ENCODE data around the gene APOA5. TPM values are rescaled to one million over a fixed set of nuclear protein-coding genes. Genes with fewer than 3 reads are reported as not detected.

APOA5 gene
- total and polyA plus RNA-seq, 9 of the 15 experiments (the other 6 are each of a cell fraction or from before 2014, with no cell fraction given) = not detected

GRCh38 chr11:116825854-116826750 is 34.4 kb upstream of the APOA5 start:
- TF ChIP-seq ZNF24 (IDR thresholded peaks at IDR 0.05) (no peak), SAFB2 (IDR thresholded peaks at IDR 0.05; ENCODE audit: borderline replicate concordance, low read depth, low read length, severe bottlenecking) (no peak), NCOA2 (IDR thresholded peaks at IDR 0.05; ENCODE audit: partially characterized antibody in 2 of 2) (no peak), BCOR (IDR thresholded peaks at IDR 0.05) (peak; percentile 36; the same call in 1 of the 2 replicates), CREM (IDR thresholded peaks at IDR 0.05; ENCODE audit: low read depth) (no peak), MTA1 (IDR thresholded peaks at IDR 0.05; ENCODE audit: borderline replicate concordance) (no peak), HOXB6 (CRISPR knock-in tag; IDR thresholded peaks at IDR 0.05; ENCODE audit: borderline replicate concordance) (no peak), RUNX1 (IDR thresholded peaks at IDR 0.05; ENCODE audit: low read depth) (no peak), HDAC2 (IDR thresholded peaks at IDR 0.05) (no peak), BMI1 (IDR thresholded peaks at IDR 0.05; ENCODE audit: low read length) (no peak), ZFP36 (IDR thresholded peaks at IDR 0.05; ENCODE audit: low read depth, low read length, partially characterized antibody) (peak; percentile 64)
- 39% methylated on average over 18 of the region's 22 CpGs for WGBS (ENCODE audit: insufficient coverage, low coverage, missing lambda C conversion rate)
- Histone ChIP-seq H3K4me2 (ENCODE audit: insufficient read depth, low read length) (no peak overlapping the region; the same call in 1 of the 2 replicates), H3K79me2 (ENCODE audit: control insufficient read depth, insufficient read depth, low read length) (no peaks in the 10 kb centered on the region), H3K4me3 (no peak overlapping the region), H3K27ac (ENCODE audit: extremely low read depth, low read depth, low read length) (no peak overlapping the region), H3K9me1 (ENCODE audit: control insufficient read depth, insufficient read depth, low read length) (no peaks in the 10 kb centered on the region), H3K4me1 (replicated peaks in 1 of 2; ENCODE audit: control insufficient read depth in 2 of 2, insufficient read depth in 2 of 2, low read length in 2 of 2) (peaks cover 8 to 34% of the 10 kb centered on the region in 2 experiments; a peak in 4 of 5 replicates), H3K36me3 (ENCODE audit: control insufficient read depth, insufficient read depth, low read length) (no peaks in the 10 kb centered on the region), H4K20me1 (replicated peaks; ENCODE audit: control insufficient read depth, insufficient read depth, low read length) (no peaks in the 10 kb centered on the region), H3K9me3 (replicated peaks; ENCODE audit: control insufficient read depth, insufficient read depth, low read depth, low read length) (no peaks in the 10 kb centered on the region), H3K9ac (ENCODE audit: insufficient read depth in 1 of 2, low read depth in 2 of 2, low read length in 2 of 2) (no peak overlapping the region), H3K27me3 (ENCODE audit: control insufficient read depth in 2 of 2, insufficient read depth in 2 of 2, low read length in 2 of 2) (peaks cover 0 to 6% of the 10 kb centered on the region in 2 experiments; a peak in 1 of 5 replicates), H2AFZ (ENCODE audit: low read depth, low read length) (no peak overlapping the region; the same call in 1 of the 2 replicates)
- in situ Hi-C loops (cut with MboI) (no loop called here), intact Hi-C loops (cut with micrococcal nuclease) (no loop called here)
- FAIRE-seq (no peak), DNase-seq (ENCODE audit: extremely low read depth in 1 of 4, low spot score in 3 of 4) (no peak), ATAC-seq (no peak)
- ChIA-PET CTCF (ENCODE audit: low intra/inter-chr PET ratio) (no interaction called here), POLR2A (interaction anchor here (1.0 kb wide), 1 partner anchor 83 kb away, joined by 3 read pairs; no protein-coding TSS in a partner anchor)
- BruUV-seq (replicated peaks) = no TSS peak

Measured in K562 (cell line).